ENCODE results near the gene HMG20A.

The HMG20A gene

GRCh38 chr15:77532067-77532710 lies 111.5 kb downstream of the HMG20A start:
- H3K27ac ChIP-seq (ENCODE audit: low read depth in 2 of 2, low read length in 2 of 2), result no peak overlapping the region
- no peak overlapping the region for H3K4me3 ChIP-seq (ENCODE audit: low read length in 2 of 2)
- H3K4me1 ChIP-seq (ENCODE audit: control insufficient read depth in 2 of 2, insufficient read depth in 2 of 2, low read length in 2 of 2), result no peaks in the 10 kb centered on the region
- no peaks in the 10 kb centered on the region for H3K27me3 ChIP-seq (ENCODE audit: control insufficient read depth in 2 of 2, insufficient read depth in 2 of 2, low read length in 2 of 2)
- H3K36me3 ChIP-seq (ENCODE audit: control insufficient read depth in 2 of 2, insufficient read depth in 2 of 2, low read length in 2 of 2), result no peaks in the 10 kb centered on the region
- H3K9ac ChIP-seq (ENCODE audit: low read depth in 1 of 2, low read length in 2 of 2), result no peak overlapping the region
- H3K9me3 ChIP-seq (ENCODE audit: control insufficient read depth in 2 of 2, low read length in 2 of 2), result no peaks in the 10 kb centered on the region

- H3K36me3 ChIP-seq (ENCODE audit: control insufficient read depth in 2 of 2, insufficient read depth in 2 of 2, low read length in 2 of 2), result no peaks in the 10 kb centered on the region
- peaks cover 0 to 3% of the 10 kb centered on the region in 2 donors for H3K4me1 ChIP-seq (ENCODE audit: control insufficient read depth in 2 of 2, insufficient read depth in 2 of 2, low read length in 2 of 2)
- no peak overlapping the region for H3K9ac ChIP-seq (ENCODE audit: low read depth in 1 of 2, low read length in 2 of 2)
- no peak overlapping the region for H3K4me3 ChIP-seq (ENCODE audit: low read length in 2 of 2)
- H3K27ac ChIP-seq (ENCODE audit: low read depth in 2 of 2, low read length in 2 of 2), result no peak overlapping the region
- H3K27me3 ChIP-seq (ENCODE audit: control insufficient read depth in 2 of 2, insufficient read depth in 2 of 2, low read length in 2 of 2), result no peaks in the 10 kb centered on the region
- no peaks in the 10 kb centered on the region for H3K9me3 ChIP-seq (ENCODE audit: control insufficient read depth in 2 of 2, low read length in 2 of 2)
Measured at GRCh38 chr15:77532846-77533245, 112.2 kb downstream of the HMG20A start.

- H3K27ac ChIP-seq (ENCODE audit: low read depth in 2 of 2, low read length in 2 of 2), result no peak overlapping the region
- H3K36me3 ChIP-seq (ENCODE audit: control insufficient read depth in 2 of 2, insufficient read depth in 2 of 2, low read length in 2 of 2), result no peaks in the 10 kb centered on the region
- no peak overlapping the region for H3K9ac ChIP-seq (ENCODE audit: low read depth in 1 of 2, low read length in 2 of 2)
- no peaks in the 10 kb centered on the region for H3K9me3 ChIP-seq (ENCODE audit: control insufficient read depth in 2 of 2, low read length in 2 of 2)
- no peak overlapping the region for H3K4me3 ChIP-seq (ENCODE audit: low read length in 2 of 2)
- H3K4me1 ChIP-seq (ENCODE audit: control insufficient read depth in 2 of 2, insufficient read depth in 2 of 2, low read length in 2 of 2), result peaks cover 0 to 3% of the 10 kb centered on the region in 2 donors
- H3K27me3 ChIP-seq (ENCODE audit: control insufficient read depth in 2 of 2, insufficient read depth in 2 of 2, low read length in 2 of 2), result no peaks in the 10 kb centered on the region
Measured at GRCh38 chr15:77533578-77534430, 113.1 kb downstream of the HMG20A start.

All from mucosa of rectum (tissue), 2 donors.